C4-2B (cell line): ENCODE results near the gene TMEM132D.

Source experiments
- CTCF ChIP-seq: fragments of 450-650 bp; conservative IDR thresholded peaks from 2 replicates; pipeline ENCODE4 v1.5.1; 2017; ENCODE audit warnings: mild to moderate bottlenecking
- ZFX ChIP-seq: fragments of 450-650 bp; IDR thresholded peaks from 2 replicates; pipeline ENCODE4 v1.6.1; 2017

GRCh38 chr12:129372876-129373275 lies 530.9 kb downstream of the TMEM132D start:
- TF ChIP-seq CTCF (no peak), ZFX (no peak)
